ENCODE results near the gene CFAP58.

CFAP58 gene

DNA sequence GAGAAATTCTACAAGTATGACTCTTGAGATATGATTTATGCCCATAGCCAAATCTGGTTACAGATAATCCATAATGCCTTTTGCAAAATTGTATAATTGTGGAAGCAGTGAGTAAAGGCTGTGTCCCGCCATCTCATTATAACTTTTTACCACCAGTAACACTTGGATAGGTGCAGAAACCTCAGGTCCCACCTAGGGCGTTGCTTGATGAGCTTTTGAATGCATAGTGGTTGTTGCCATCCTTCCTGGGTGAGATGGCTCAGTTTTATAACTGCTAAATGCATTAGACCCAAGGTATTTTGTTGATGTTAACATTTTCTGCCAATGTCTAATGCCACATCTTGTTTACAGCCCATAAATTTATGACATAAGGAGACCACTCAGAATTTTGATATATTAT, 42.9 kb downstream of the CFAP58 start:
- no peak overlapping the region for H3K4me3 ChIP-seq (ENCODE audit: low read depth, low read length)
- in situ Hi-C loops (cut with HindIII; ENCODE audit: low sequenced_read_pairs) = no loop called here
- no peak for DNase-seq (ENCODE audit: low read depth)
- TF ChIP-seq CTCF (IDR thresholded peaks at IDR 0.05; ENCODE audit: low read depth, low read length, missing control alignments) = no peak

- in situ Hi-C loops (cut with HindIII; ENCODE audit: low sequenced_read_pairs) = no loop called here
- no peak for TF ChIP-seq CTCF (IDR thresholded peaks at IDR 0.05; ENCODE audit: low read depth, low read length, missing control alignments)
- DNase-seq (ENCODE audit: low read depth) = no peak
- no peak overlapping the region for H3K4me3 ChIP-seq (ENCODE audit: low read depth, low read length)
Observed at GRCh38 chr10:104403636-104404035, 50.0 kb downstream of the CFAP58 start.

GRCh38 chr10:104406715-104407650, 53.4 kb downstream of the CFAP58 start:
- peak; percentile 59 for DNase-seq (ENCODE audit: low read depth)
- peak; percentile 68 for TF ChIP-seq CTCF (IDR thresholded peaks at IDR 0.05; ENCODE audit: low read depth, low read length, missing control alignments)
- in situ Hi-C loops (cut with HindIII; ENCODE audit: low sequenced_read_pairs) = no loop called here

GRCh38 chr10:104413528-104413927, 59.9 kb downstream of the CFAP58 start:
- in situ Hi-C loops (cut with HindIII; ENCODE audit: low sequenced_read_pairs) = no loop called here
- no peak for DNase-seq (ENCODE audit: low read depth)
- no peak overlapping the region for H3K4me3 ChIP-seq (ENCODE audit: low read depth, low read length)
- TF ChIP-seq CTCF (IDR thresholded peaks at IDR 0.05; ENCODE audit: low read depth, low read length, missing control alignments) = no peak

More at GRCh38 chr10:104406715-104407650, 53.4 kb downstream of the CFAP58 start:
- H3K4me3 ChIP-seq (ENCODE audit: low read depth, low read length) = no peak overlapping the region

GRCh38 chr10:104415526-104416165, 62.0 kb downstream of the CFAP58 start:
- H3K4me3 ChIP-seq (ENCODE audit: low read depth, low read length) = no peak overlapping the region
- TF ChIP-seq CTCF (IDR thresholded peaks at IDR 0.05; ENCODE audit: low read depth, low read length, missing control alignments) = no peak
- no peak for DNase-seq (ENCODE audit: low read depth)
- in situ Hi-C loops (cut with HindIII; ENCODE audit: low sequenced_read_pairs) = no loop called here

DNA sequence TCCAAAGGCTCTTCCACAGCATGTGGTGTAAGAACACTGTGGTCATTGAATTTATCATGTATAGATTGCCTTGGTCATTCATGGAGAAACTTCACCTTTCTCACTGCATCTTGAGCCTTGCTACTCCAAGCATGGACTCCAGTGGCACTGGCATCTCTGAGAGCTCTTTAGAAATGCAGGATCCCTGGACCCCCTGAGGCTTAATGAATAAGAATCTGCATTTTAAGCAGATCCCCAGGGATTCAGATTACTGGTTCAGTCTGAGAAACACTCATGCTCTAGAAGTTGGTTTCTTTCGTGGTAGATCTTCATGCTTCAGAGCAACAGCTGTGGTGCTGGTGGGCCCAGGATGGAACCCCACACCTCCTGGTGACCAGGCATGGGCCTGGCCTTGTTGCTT, 63.2 kb downstream of the CFAP58 start:
- no peak for DNase-seq (ENCODE audit: low read depth)
- no peak for TF ChIP-seq CTCF (IDR thresholded peaks at IDR 0.05; ENCODE audit: low read depth, low read length, missing control alignments)
- in situ Hi-C loops (cut with HindIII; ENCODE audit: low sequenced_read_pairs) = no loop called here
- H3K4me3 ChIP-seq (ENCODE audit: low read depth, low read length) = no peak overlapping the region
